SK-N-MC (cell line): ENCODE measurements around the gene PCBP1.

Experiments used
- DNase-seq: peaks from one replicate; pipeline ENCODE4 v3.0.0-alpha.2; 2011; ENCODE audit warnings: low read depth, low spot score
- H3K27ac ChIP-seq: fragments of 200-600 bp; sonication (generic); 2 replicates; pipeline ENCODE4 v1.5.1; 2016; ENCODE audit warnings: mixed run types
- H3K36me3 ChIP-seq: fragments of 200-600 bp; sonication (generic); 2 replicates; pipeline ENCODE4 v1.6.1; 2017; ENCODE audit warnings: antibody characterized with exemption, low read length, mixed read lengths; ENCODE audit not compliant: insufficient read depth
- H3K4me3 ChIP-seq: fragments of 200-600 bp; sonication (generic); 2 replicates; pipeline ENCODE4 v1.5.1; 2016
- H3K9ac ChIP-seq: fragments of 200-600 bp; sonication (generic); 2 replicates; pipeline ENCODE4 v1.8.0; 2017; ENCODE audit warnings: mixed run types, mixed read lengths; ENCODE audit not compliant: insufficient read length
- H3K9me3 ChIP-seq: fragments of 200-600 bp; sonication (generic); 2 replicates; pipeline ENCODE4 v1.6.1; 2017; ENCODE audit warnings: low read depth, mild to moderate bottlenecking, antibody characterized with exemption, low read length, moderate library complexity, mixed read lengths
- EZH2 ChIP-seq: fragments of 200-600 bp; sonication (generic); IDR thresholded peaks from one replicate; pipeline ENCODE4 v1.6.1; 2017; ENCODE audit warnings: antibody characterized with exemption
- FOXP2 ChIP-seq: optimal IDR thresholded peaks from 2 replicates; pipeline ENCODE3; 2011; ENCODE audit warnings: mild to moderate bottlenecking, moderate library complexity; ENCODE audit not compliant: insufficient read depth; ENCODE audit errors: extremely low read length, control extremely low read depth
- POLR2AphosphoS5 ChIP-seq: IDR thresholded peaks from 2 replicates; pipeline ENCODE4 v1.6.1; 2012; ENCODE audit warnings: mild to moderate bottlenecking, low read depth, low read length, borderline replicate concordance

Gene PCBP1

GRCh38 chr2:70113359-70114070, 26.2 kb downstream of the PCBP1 start:
- H3K9ac ChIP-seq = no peak overlapping the region
- DNase-seq = no peak
- no peaks in the 10 kb centered on the region for H3K36me3 ChIP-seq
- no peaks in the 10 kb centered on the region for H3K9me3 ChIP-seq
- H3K27ac ChIP-seq = 0 out of 2 replicates have a peak overlapping the region, but pooled peaks have one; percentile 19
- TF ChIP-seq EZH2 (no peak), FOXP2 (no peak), POLR2AphosphoS5 (no peak)
- no peak overlapping the region for H3K4me3 ChIP-seq

GRCh38 chr2:70115646-70116442, 28.6 kb downstream of the PCBP1 start:
- Histone ChIP-seq H3K9ac (no peak overlapping the region), H3K9me3 (no peaks in the 10 kb centered on the region), H3K27ac (no peak overlapping the region), H3K4me3 (no peak overlapping the region), H3K36me3 (no peaks in the 10 kb centered on the region)
- no peak for DNase-seq
- no peak for TF ChIP-seq POLR2AphosphoS5
- no peak for TF ChIP-seq FOXP2
- no peak for TF ChIP-seq EZH2

- H3K9me3 ChIP-seq = no peaks in the 10 kb centered on the region
- no peak overlapping the region for H3K4me3 ChIP-seq
- no peak for DNase-seq
- no peaks in the 10 kb centered on the region for H3K36me3 ChIP-seq
- H3K27ac ChIP-seq = no peak overlapping the region
- H3K9ac ChIP-seq = no peak overlapping the region
- TF ChIP-seq POLR2AphosphoS5 (no peak), FOXP2 (no peak), EZH2 (no peak)
Observed at GRCh38 chr2:70116936-70117552, 29.8 kb downstream of the PCBP1 start.

GRCh38 chr2:70118798-70119454, 31.6 kb downstream of the PCBP1 start:
- TF ChIP-seq EZH2 (no peak), FOXP2 (no peak), POLR2AphosphoS5 (no peak)
- no peak overlapping the region for H3K4me3 ChIP-seq
- H3K36me3 ChIP-seq = no peaks in the 10 kb centered on the region
- no peak for DNase-seq
- 0 out of 2 replicates have a peak overlapping the region, but pooled peaks have one; percentile 7 for H3K27ac ChIP-seq
- no peaks in the 10 kb centered on the region for H3K9me3 ChIP-seq
- no peak overlapping the region for H3K9ac ChIP-seq

- Histone ChIP-seq H3K4me3 (no peak overlapping the region), H3K36me3 (no peaks in the 10 kb centered on the region), H3K9me3 (no peaks in the 10 kb centered on the region), H3K27ac (peak overlapping the region; percentile 98; the same call in 1 of the 2 replicates), H3K9ac (no peak overlapping the region)
- TF ChIP-seq FOXP2 (no peak), POLR2AphosphoS5 (no peak), EZH2 (no peak)
- no peak for DNase-seq
Observed at GRCh38 chr2:70121627-70122372, 34.5 kb downstream of the PCBP1 start.

GRCh38 chr2:70122470-70122869, 35.2 kb downstream of the PCBP1 start:
- H3K9me3 ChIP-seq = no peaks in the 10 kb centered on the region
- TF ChIP-seq POLR2AphosphoS5 (no peak), FOXP2 (no peak), EZH2 (no peak)
- DNase-seq = no peak
- H3K4me3 ChIP-seq = no peak overlapping the region
- H3K9ac ChIP-seq = no peak overlapping the region
- H3K36me3 ChIP-seq = no peaks in the 10 kb centered on the region
- peak overlapping the region; percentile 98 for H3K27ac ChIP-seq

GRCh38 chr2:70123051-70123828, 36.0 kb downstream of the PCBP1 start:
- H3K36me3 ChIP-seq = no peaks in the 10 kb centered on the region
- H3K4me3 ChIP-seq = peak overlapping the region; percentile 92
- no peaks in the 10 kb centered on the region for H3K9me3 ChIP-seq
- H3K27ac ChIP-seq = peak overlapping the region; percentile 98
- peak overlapping the region; percentile 95 for H3K9ac ChIP-seq
- no peak for DNase-seq
- TF ChIP-seq FOXP2 (no peak), EZH2 (no peak), POLR2AphosphoS5 (peak; percentile 14; the same call in 1 of the 2 replicates)
